Limb (tissue), 2 donors: Measurements from ENCODE around the gene SLC29A4.
"Not testable (repeated sequence)": the region's sequence is repeated elsewhere in the genome, so short reads cannot be mapped to it uniquely, and the experiment has no call there.

ENCODE experiments used
- DNase-seq, 2 donors: peaks; one replicate each; pipeline ENCODE4 v3.0.0-alpha.2; 2016; ENCODE audit errors: extremely low spot score in 2 of 2

The SLC29A4 gene

GRCh38 chr7:5273831-5274405 is 8.8 kb upstream of the SLC29A4 start:
- not testable (repeated sequence) for DNase-seq

DNA sequence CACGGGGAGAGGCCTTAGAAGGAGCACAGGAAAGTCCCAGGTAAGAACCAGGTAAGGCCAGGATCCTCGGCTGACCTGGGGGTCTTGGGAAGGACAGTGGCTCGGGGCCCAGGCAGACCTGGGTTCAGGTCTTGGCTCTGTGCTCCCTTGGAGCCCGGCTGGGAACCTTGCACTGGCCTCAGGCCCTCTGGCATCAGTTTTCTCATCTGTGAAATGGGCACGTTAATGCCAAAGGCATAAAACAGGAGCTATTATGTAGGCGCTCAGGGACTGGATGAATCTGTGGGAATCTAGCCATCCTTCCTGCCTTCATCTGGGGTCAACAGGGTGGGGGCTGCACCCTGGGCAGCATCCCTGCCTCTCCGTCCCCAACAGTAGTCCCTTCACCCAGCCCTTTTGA is 8.3 kb upstream of the SLC29A4 start:
- no peak for DNase-seq

- DNase-seq: not testable (repeated sequence)
Observed at GRCh38 chr7:5274985-5275431, 7.7 kb upstream of the SLC29A4 start.

GRCh38 chr7:5275510-5275909 is 7.2 kb upstream of the SLC29A4 start:
- not testable (repeated sequence) for DNase-seq

GRCh38 chr7:5276123-5276522 is 6.6 kb upstream of the SLC29A4 start:
- DNase-seq: not testable (repeated sequence)

DNA sequence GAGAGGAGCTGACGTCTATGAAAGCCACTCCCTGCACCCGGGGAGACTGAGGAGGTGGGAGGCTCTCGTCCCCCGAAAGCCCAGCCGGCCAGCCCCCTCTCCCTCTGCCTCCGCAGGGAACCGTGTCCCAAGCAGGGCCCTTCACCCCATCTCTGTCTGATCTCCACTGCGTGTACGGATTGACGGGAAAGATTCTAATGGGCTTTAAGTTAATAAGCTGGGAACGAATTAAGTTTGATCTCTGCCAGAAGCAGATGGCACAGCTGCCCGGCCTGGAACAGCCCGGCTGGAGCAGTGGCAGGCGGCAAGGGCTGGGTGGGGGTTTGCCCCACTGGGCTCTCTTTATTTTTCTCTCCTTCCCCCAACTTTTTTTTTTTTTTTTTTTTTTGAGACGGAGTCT is 6.1 kb upstream of the SLC29A4 start:
- DNase-seq: no peak

GRCh38 chr7:5278766-5279165 is 4.0 kb upstream of the SLC29A4 start:
- no peak for DNase-seq

DNA sequence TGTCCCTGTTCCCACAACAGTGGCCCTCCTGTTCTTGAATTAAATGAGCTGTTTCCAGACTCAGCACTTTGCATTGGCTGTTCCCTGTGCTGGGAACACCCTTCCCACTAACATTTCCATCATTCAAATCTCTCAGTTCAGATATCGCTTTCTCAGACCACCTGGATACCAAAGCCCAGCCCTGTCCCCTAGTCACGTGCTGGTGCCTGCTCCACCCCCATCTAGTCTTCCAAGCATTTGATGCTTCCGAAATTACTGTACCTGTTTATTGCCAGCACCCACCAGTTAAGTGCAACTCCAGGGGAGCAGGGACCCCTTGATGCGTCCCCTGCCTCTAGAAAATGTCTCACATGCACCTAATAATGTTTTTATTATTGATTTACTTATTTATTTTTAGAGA is 3.0 kb upstream of the SLC29A4 start:
- DNase-seq: no peak

- DNase-seq: not testable (repeated sequence)
Observed at GRCh38 chr7:5281598-5282500, 894 bp upstream of the SLC29A4 start.

GRCh38 chr7:5283421-5284303 is 919 bp downstream of the SLC29A4 start:
- no peak for DNase-seq

DNA sequence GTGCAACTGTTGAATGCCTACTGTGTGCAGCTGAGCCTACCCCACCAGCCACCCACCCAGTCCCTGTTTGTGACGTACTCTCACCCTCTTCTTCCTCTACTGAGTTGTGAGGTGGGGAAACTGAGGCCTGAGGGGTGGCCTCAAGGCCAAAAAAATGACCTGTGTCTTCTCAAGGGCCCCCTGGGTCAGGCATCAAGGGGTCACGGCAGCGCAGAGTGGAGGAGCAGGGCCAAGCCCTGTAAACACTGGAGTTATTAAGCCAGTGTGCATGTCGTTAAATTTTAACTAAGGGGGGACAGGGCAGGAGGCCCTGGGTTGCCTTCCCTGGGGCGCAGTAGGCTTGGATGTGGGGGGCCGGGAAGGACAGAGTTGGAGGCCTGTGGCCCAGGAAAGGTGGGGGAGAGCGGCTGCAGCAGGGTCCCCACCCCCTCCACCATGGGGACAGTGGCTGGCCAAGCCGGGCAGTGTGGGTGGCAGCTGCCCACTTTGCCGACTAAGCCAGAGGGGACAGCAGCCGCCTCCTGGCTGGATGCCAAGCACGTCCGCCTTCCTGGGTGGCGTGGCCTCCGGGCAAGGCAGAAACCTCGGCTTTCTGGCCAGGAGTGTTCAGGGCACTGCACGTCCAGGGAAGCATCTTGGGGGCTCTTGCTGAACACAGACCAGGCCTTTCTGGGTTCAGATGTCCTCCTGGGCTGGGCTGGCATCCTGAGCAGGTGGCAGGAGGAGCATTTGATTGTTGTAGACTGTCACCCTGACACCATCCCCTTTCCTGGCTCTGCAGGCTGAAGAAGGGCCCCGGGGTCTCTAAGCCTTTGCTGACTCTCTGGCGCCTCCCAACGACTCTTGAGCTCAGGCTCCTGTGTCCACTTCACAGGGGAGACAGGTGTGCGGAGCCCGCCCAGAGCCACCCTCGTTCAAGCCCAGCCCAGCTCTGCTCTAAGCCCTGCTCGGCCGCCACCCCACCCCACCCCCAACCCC is 1.9 kb downstream of the SLC29A4 start:
- DNase-seq: peak; percentile 35 to 72

DNA sequence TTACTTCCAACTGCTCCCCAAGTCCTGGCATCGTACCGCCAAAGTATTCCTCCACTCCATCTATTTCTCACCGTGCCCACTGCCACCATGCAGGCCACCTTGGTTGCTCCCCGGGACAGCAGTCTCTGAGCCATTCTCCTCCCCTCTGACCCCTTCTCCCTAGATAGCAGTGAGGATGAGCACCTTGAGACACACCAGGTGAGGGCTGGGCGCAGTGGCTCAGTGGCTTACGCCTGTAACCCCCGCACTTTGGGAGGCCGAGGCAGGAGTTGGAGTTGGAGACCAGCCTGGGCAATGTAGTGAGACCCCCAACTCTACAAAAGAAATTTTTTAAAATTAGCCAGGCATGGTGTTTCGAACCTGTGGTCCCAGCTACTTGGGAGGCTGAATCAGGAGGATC is 4.2 kb downstream of the SLC29A4 start:
- DNase-seq: no peak

DNA sequence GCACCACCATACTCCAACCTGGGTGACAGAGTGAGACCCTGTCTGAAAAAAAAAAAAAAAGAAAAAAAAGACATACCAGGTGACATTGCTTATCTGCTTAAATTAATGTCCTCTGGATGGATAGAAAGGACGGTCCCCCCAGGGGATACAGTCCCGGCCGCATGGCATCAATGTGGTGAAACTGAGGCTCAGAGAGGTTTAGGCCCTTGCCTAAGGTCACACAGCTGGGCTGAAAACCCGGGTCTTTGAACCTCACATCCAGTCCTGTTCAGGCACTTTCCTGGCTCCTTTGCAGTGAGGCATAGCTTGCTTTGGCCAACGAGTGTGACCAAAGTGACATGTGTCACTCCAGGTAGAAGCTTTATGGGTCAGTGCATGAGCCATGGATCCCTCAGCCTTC is 4.6 kb downstream of the SLC29A4 start:
- not testable (repeated sequence) for DNase-seq

GRCh38 chr7:5287802-5288201 is 5.1 kb downstream of the SLC29A4 start:
- no peak for DNase-seq

GRCh38 chr7:5288560-5288959 is 5.8 kb downstream of the SLC29A4 start:
- DNase-seq: not testable (repeated sequence)

DNA sequence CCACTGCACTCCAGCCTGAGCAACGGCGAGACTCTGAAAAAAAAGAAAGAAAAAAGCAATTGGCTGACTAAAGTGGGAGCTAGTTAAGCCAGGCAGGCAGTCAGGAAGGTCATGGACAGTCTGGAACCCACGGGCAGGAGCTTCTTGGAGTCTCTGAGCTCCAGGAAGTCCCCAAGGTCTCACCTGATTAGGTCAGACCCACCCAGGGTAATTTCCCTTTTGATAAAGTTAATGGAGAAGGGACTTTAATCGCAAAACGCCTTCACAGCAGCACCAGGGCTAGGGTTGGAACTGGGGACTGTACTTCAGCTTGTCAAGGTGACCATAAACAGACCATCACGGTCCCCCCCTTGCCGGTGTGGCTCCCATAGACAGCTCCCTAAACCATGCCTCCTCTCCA is 6.6 kb downstream of the SLC29A4 start:
- no peak for DNase-seq

DNA sequence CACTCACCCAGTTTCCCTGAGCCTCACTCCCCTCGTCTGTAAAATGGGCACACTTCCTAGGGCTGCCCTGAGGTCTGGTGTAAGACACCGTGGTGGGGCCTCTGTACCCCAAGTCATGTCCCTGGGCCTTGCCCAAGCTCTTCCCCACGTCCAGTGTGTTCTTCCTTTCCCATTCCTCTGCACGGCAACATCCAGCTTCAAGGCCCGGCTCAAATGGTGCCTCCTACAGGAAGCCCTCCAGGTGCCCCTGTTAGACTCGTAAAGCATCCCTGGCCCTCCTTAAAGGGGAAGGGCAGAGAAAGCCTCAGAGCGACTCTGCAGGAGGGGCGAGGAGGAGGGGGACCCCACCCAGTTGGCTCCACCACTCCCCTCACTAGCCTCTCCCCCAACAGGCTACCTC is 8.6 kb downstream of the SLC29A4 start:
- no peak for DNase-seq

DNA sequence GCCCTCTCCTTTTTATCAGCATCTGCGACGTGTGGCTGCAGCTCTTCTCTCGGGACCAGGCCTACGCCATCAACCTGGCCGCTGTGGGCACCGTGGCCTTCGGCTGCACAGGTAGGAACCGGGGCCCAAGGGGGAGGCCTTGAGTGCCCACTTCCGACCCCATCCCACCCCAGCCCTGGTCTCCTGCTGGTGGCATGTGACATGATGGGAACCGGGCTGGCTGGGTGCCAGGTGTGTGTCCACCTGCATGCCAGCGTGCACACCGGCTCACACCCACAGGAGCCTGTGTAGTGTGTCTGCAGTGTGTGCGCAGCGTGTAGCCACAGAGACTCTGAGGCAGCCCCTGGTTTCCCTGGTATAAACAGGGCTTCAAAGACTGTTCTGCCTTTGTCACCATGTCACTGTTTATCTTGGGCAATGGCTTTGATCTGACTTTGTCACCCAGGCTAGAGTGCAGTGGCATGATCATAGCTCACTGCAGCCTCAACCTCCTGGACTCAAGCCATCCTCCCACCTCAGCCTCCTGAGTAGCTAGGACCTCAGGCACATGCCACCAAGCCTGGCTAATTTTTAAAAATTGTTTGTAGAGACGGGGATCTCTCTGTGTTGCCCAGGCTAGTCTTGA is 9.1 kb downstream of the SLC29A4 start:
- DNase-seq: not testable (repeated sequence)

DNA sequence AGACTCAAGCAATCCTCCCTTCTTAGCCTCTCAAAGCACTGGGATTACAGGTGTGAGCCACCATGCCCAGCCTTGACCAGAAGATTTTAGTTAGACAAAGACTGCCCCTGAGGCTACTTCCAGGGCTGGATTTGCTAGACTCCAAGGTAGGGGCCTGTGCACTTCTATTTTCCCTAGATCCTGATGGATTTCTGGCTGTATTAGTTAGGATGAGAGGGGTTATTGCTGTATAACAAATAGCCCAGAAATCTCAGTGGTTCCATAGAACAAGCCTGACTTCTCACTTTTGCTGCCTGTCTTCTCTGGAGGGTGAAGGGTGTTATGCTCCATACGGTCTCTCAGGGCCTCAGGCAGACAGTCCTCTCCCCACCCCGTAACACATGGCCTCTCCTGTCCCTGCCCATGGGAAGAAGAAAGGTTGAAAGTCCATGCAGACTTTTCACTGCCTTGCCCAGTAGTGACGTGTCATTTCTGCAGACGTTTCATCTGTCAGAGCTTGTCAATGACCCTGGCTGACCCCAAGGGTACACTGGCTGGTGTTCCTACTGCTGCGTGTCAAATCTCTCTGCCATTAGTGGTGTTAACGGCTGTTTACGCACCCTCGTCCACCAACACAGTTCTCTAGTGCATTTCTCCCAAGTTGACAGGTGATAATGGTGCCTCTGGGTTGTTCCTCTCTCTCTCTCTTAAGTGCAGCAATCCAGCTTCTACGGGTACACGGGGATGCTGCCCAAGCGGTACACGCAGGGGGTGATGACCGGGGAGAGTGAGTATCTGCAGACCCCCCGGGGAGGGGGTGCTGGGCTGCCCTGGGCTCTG is 11.6 kb downstream of the SLC29A4 start:
- DNase-seq: no peak
